GM19099 (cell line): ENCODE data around the gene ABCC4.

Experiments
- POLR2A ChIP-seq: IDR thresholded peaks from 3 replicates; pipeline ENCODE4 v1.6.1; 2011; ENCODE audit warnings: low read depth; ENCODE audit not compliant: insufficient read length; ENCODE audit errors: extremely low read depth

ABCC4 gene

GRCh38 chr13:95115525-95115924 lies 185.7 kb downstream of the ABCC4 start:
- no peak for TF ChIP-seq POLR2A

GRCh38 chr13:95113601-95114000 lies 187.7 kb downstream of the ABCC4 start:
- no peak for TF ChIP-seq POLR2A

GRCh38 chr13:95112883-95113282 lies 188.4 kb downstream of the ABCC4 start:
- no peak for TF ChIP-seq POLR2A

- TF ChIP-seq POLR2A: no peak
These were observed 189.6 kb downstream of the ABCC4 start for GRCh38 chr13:95111608-95112007.

GRCh38 chr13:95106562-95106961 lies 194.7 kb downstream of the ABCC4 start:
- no peak for TF ChIP-seq POLR2A

- no peak for TF ChIP-seq POLR2A
These were observed 200.5 kb downstream of the ABCC4 start for GRCh38 chr13:95100525-95101433.

- no peak for TF ChIP-seq POLR2A
These were observed 201.7 kb downstream of the ABCC4 start for GRCh38 chr13:95099541-95099940.

GRCh38 chr13:95098916-95099315 lies 202.3 kb downstream of the ABCC4 start:
- no peak for TF ChIP-seq POLR2A

GRCh38 chr13:95091755-95092154 lies 209.5 kb downstream of the ABCC4 start:
- no peak for TF ChIP-seq POLR2A

GRCh38 chr13:95087746-95088305 lies 213.4 kb downstream of the ABCC4 start:
- TF ChIP-seq POLR2A: no peak

GRCh38 chr13:95086761-95087160 lies 214.5 kb downstream of the ABCC4 start:
- no peak for TF ChIP-seq POLR2A

GRCh38 chr13:95083758-95084157 lies 217.5 kb downstream of the ABCC4 start:
- no peak for TF ChIP-seq POLR2A

GRCh38 chr13:95083066-95083465 lies 218.2 kb downstream of the ABCC4 start:
- no peak for TF ChIP-seq POLR2A

- TF ChIP-seq POLR2A: no peak
These were observed 225.7 kb downstream of the ABCC4 start for GRCh38 chr13:95075506-95075905.

GRCh38 chr13:95074820-95075219 lies 226.4 kb downstream of the ABCC4 start:
- TF ChIP-seq POLR2A: no peak

GRCh38 chr13:95073747-95074311 lies 227.4 kb downstream of the ABCC4 start:
- no peak for TF ChIP-seq POLR2A
